ENCODE results near the gene DARS1.

Gene DARS1

DNA sequence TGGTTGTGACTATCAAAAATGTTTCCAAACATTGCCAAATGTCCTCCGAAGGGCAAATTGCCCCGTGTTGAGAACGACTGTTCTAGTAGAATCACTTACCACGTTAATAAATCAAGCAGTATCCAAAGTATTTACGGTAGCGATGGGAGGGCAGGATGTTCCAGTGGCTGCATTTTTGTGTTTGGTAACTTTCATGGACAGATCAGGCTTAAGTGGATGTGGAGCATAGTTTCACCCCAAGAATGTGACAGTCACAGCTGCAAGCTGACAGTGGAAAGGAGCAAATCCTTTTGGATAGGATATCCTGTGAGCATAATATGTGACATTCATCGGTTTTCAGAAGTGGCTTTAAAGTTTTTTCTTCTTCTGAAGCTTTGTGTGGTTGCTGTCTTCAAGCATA is 46.3 kb upstream of the DARS1 start:
- Histone ChIP-seq H4K91ac (ENCODE audit: low read depth, low read length, poor library complexity) (no peak overlapping the region), H4K8ac (ENCODE audit: low read depth, low read length) (no peak overlapping the region), H3K18ac (ENCODE audit: low read length) (no peak overlapping the region), H3K9ac (ENCODE audit: low read depth, low read length, poor library complexity) (no peak overlapping the region), H3K14ac (ENCODE audit: low read length) (no peak overlapping the region), H3K23ac (ENCODE audit: low read depth, low read length, poor library complexity) (no peak overlapping the region), H3K4ac (ENCODE audit: low read length) (no peak overlapping the region), H3K27ac (replicated peaks; ENCODE audit: low read length) (no peak overlapping the region), H2BK120ac (ENCODE audit: low read depth, low read length) (no peak overlapping the region), H3K36me3 (replicated peaks in 1 of 2; ENCODE audit: control insufficient read depth in 2 of 2, insufficient read depth in 2 of 2, low read length in 2 of 2) (no peaks in the 10 kb centered on the region), H2BK12ac (ENCODE audit: low read length) (no peak overlapping the region), H2BK15ac (ENCODE audit: low read length) (no peak overlapping the region), H2BK5ac (ENCODE audit: low read length) (no peak overlapping the region), H3K79me1 (ENCODE audit: low read depth, low read length) (no peaks in the 10 kb centered on the region), H3K4me3 (ENCODE audit: low read length in 2 of 2) (no peak overlapping the region), H2AFZ (ENCODE audit: low read length) (peak overlapping the region; percentile 43), H3K9me3 (replicated peaks in 1 of 2; ENCODE audit: control insufficient read depth in 2 of 2, insufficient read depth in 1 of 2, low read depth in 1 of 2, low read length in 2 of 2) (no peaks in the 10 kb centered on the region), H3K27me3 (ENCODE audit: control insufficient read depth in 3 of 3, insufficient read depth in 3 of 3, low read depth in 1 of 3, low read length in 3 of 3) (no peaks in the 10 kb centered on the region), H3K4me1 (ENCODE audit: control insufficient read depth in 2 of 2, insufficient read depth in 1 of 2, low read depth in 1 of 2, low read length in 2 of 2) (peaks cover 2 to 17% of the 10 kb centered on the region in 2 donors), H3K4me2 (ENCODE audit: insufficient read depth, low read length, poor library complexity, severe bottlenecking) (no peak overlapping the region), H2AK5ac (ENCODE audit: low read depth, low read length) (no peak overlapping the region)
- no peak for DNase-seq (ENCODE audit: low spot score)
- WGBS, 2 donors (ENCODE audit: extremely low coverage in 2 of 2, insufficient read length in 2 of 2, insufficient replicate concordance in 1 of 2) = no CpG with 5 or more reads among the region's 7 CpGs

DNA sequence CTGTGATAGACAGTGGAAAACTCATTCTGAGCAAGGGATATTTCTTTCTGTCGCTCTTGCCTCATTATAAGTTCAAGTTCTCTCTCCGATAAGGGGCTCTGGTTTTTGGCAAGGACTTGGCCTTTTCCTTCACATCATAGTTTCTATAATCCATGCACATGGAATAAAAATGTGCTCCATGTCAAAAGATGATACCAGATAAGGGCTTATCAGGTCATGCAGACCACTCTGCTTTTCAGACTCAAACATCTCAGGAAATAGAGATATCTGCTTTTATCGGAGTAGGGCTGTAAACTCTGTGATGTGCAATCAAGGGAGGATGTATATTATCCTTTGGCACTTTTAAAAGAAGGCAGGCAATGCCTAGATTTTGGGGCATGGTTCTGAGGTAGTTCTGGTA is 45.0 kb upstream of the DARS1 start:
- H3K79me1 ChIP-seq (ENCODE audit: low read depth, low read length) = no peaks in the 10 kb centered on the region
- no peak overlapping the region for H3K27ac ChIP-seq (replicated peaks; ENCODE audit: low read length)
- peaks cover 8 to 20% of the 10 kb centered on the region in 2 donors for H3K4me1 ChIP-seq (ENCODE audit: control insufficient read depth in 2 of 2, insufficient read depth in 1 of 2, low read depth in 1 of 2, low read length in 2 of 2)
- H3K14ac ChIP-seq (ENCODE audit: low read length) = no peak overlapping the region
- H2BK5ac ChIP-seq (ENCODE audit: low read length) = no peak overlapping the region
- H2BK12ac ChIP-seq (ENCODE audit: low read length) = no peak overlapping the region
- no CpG with 5 or more reads among the region's 3 CpGs for whole genome bisulfite sequencing, 2 donors (ENCODE audit: extremely low coverage in 2 of 2, insufficient read length in 2 of 2, insufficient replicate concordance in 1 of 2)
- no peak overlapping the region for H3K18ac ChIP-seq (ENCODE audit: low read length)
- no peaks in the 10 kb centered on the region for H3K27me3 ChIP-seq (ENCODE audit: control insufficient read depth in 3 of 3, insufficient read depth in 3 of 3, low read depth in 1 of 3, low read length in 3 of 3)
- no peak overlapping the region for H3K23ac ChIP-seq (ENCODE audit: low read depth, low read length, poor library complexity)
- no peak overlapping the region for H2AFZ ChIP-seq (ENCODE audit: low read length)
- no peak overlapping the region for H3K4me2 ChIP-seq (ENCODE audit: insufficient read depth, low read length, poor library complexity, severe bottlenecking)
- no peak for DNase-seq (ENCODE audit: low spot score)
- no peaks in the 10 kb centered on the region for H3K36me3 ChIP-seq (replicated peaks in 1 of 2; ENCODE audit: control insufficient read depth in 2 of 2, insufficient read depth in 2 of 2, low read length in 2 of 2)
- H2BK120ac ChIP-seq (ENCODE audit: low read depth, low read length) = no peak overlapping the region
- H3K4ac ChIP-seq (ENCODE audit: low read length) = no peak overlapping the region
- no peak overlapping the region for H3K9ac ChIP-seq (ENCODE audit: low read depth, low read length, poor library complexity)
- no peaks in the 10 kb centered on the region for H3K9me3 ChIP-seq (replicated peaks in 1 of 2; ENCODE audit: control insufficient read depth in 2 of 2, insufficient read depth in 1 of 2, low read depth in 1 of 2, low read length in 2 of 2)
- no peak overlapping the region for H3K4me3 ChIP-seq (ENCODE audit: low read length in 2 of 2)
- H2AK5ac ChIP-seq (ENCODE audit: low read depth, low read length) = no peak overlapping the region
- H4K91ac ChIP-seq (ENCODE audit: low read depth, low read length, poor library complexity) = no peak overlapping the region
- no peak overlapping the region for H4K8ac ChIP-seq (ENCODE audit: low read depth, low read length)
- H2BK15ac ChIP-seq (ENCODE audit: low read length) = no peak overlapping the region

DNA sequence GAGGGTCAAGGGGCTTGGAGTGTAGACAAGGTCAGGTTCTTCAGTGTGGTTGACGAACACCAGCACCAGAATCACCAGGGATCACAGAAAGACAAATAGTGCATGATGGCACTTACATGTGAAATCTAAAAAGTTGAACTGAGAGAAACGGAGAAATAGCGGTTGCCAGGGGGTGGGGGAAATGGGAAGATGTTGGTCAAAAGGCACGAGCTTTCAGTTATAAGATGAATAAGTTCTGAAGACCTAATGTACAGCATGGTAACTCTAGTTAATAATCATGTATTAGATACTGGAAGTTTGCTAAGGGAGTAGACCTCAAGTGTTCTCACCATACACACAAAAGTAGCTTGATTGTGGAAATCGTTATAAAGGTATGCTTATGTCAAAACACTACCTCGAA is 43.7 kb upstream of the DARS1 start:
- Histone ChIP-seq H2BK5ac (ENCODE audit: low read length) (no peak overlapping the region), H3K23ac (ENCODE audit: low read depth, low read length, poor library complexity) (no peak overlapping the region), H4K8ac (ENCODE audit: low read depth, low read length) (no peak overlapping the region), H3K79me1 (ENCODE audit: low read depth, low read length) (no peaks in the 10 kb centered on the region), H4K91ac (ENCODE audit: low read depth, low read length, poor library complexity) (no peak overlapping the region), H2AFZ (ENCODE audit: low read length) (no peak overlapping the region), H3K4me3 (ENCODE audit: low read length in 2 of 2) (no peak overlapping the region), H3K27me3 (ENCODE audit: control insufficient read depth in 3 of 3, insufficient read depth in 3 of 3, low read depth in 1 of 3, low read length in 3 of 3) (no peaks in the 10 kb centered on the region), H3K9ac (ENCODE audit: low read depth, low read length, poor library complexity) (no peak overlapping the region), H3K4me1 (ENCODE audit: control insufficient read depth in 2 of 2, insufficient read depth in 1 of 2, low read depth in 1 of 2, low read length in 2 of 2) (peaks cover 11 to 24% of the 10 kb centered on the region in 2 donors), H3K18ac (ENCODE audit: low read length) (no peak overlapping the region), H3K4ac (ENCODE audit: low read length) (no peak overlapping the region), H3K27ac (replicated peaks; ENCODE audit: low read length) (no peak overlapping the region), H3K14ac (ENCODE audit: low read length) (no peak overlapping the region), H3K9me3 (replicated peaks in 1 of 2; ENCODE audit: control insufficient read depth in 2 of 2, insufficient read depth in 1 of 2, low read depth in 1 of 2, low read length in 2 of 2) (no peaks in the 10 kb centered on the region), H2BK12ac (ENCODE audit: low read length) (no peak overlapping the region), H3K36me3 (replicated peaks in 1 of 2; ENCODE audit: control insufficient read depth in 2 of 2, insufficient read depth in 2 of 2, low read length in 2 of 2) (no peaks in the 10 kb centered on the region), H2BK120ac (ENCODE audit: low read depth, low read length) (no peak overlapping the region), H3K4me2 (ENCODE audit: insufficient read depth, low read length, poor library complexity, severe bottlenecking) (no peak overlapping the region), H2AK5ac (ENCODE audit: low read depth, low read length) (no peak overlapping the region), H2BK15ac (ENCODE audit: low read length) (no peak overlapping the region)
- WGBS, 2 donors (ENCODE audit: extremely low coverage in 2 of 2, insufficient read length in 2 of 2, insufficient replicate concordance in 1 of 2) = no CpG with 5 or more reads among the region's 6 CpGs
- no peak for DNase-seq (ENCODE audit: low spot score)

DNA sequence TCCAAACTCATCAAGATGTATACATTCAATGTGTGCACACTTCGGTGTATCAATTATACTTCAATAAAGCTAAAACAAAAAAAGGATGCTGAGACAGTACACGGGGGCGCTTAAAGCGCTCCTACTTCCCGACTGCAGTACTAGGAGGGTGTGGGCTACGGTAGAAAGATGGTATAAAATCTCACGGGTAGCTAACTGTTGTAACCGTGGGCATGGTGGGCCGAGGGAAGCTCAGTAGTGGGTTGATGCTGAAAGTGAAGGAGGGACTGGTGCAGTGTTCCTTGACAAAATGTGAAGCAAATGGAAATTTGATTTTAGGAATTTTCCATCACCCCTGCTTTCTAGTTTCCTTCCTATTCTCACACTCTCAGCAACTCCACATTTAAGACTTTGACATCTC is 42.6 kb upstream of the DARS1 start:
- H3K79me1 ChIP-seq (ENCODE audit: low read depth, low read length) = no peaks in the 10 kb centered on the region
- no CpG with 5 or more reads among the region's 9 CpGs for WGBS, 2 donors (ENCODE audit: extremely low coverage in 2 of 2, insufficient read length in 2 of 2, insufficient replicate concordance in 1 of 2)
- no peak overlapping the region for H4K8ac ChIP-seq (ENCODE audit: low read depth, low read length)
- peaks cover 13 to 25% of the 10 kb centered on the region in 2 donors for H3K4me1 ChIP-seq (ENCODE audit: control insufficient read depth in 2 of 2, insufficient read depth in 1 of 2, low read depth in 1 of 2, low read length in 2 of 2)
- no peak overlapping the region for H2BK12ac ChIP-seq (ENCODE audit: low read length)
- no peak overlapping the region for H2BK15ac ChIP-seq (ENCODE audit: low read length)
- H3K23ac ChIP-seq (ENCODE audit: low read depth, low read length, poor library complexity) = no peak overlapping the region
- no peak overlapping the region for H3K4me2 ChIP-seq (ENCODE audit: insufficient read depth, low read length, poor library complexity, severe bottlenecking)
- no peak overlapping the region for H2BK120ac ChIP-seq (ENCODE audit: low read depth, low read length)
- no peak overlapping the region for H2AFZ ChIP-seq (ENCODE audit: low read length)
- no peak overlapping the region for H3K9ac ChIP-seq (ENCODE audit: low read depth, low read length, poor library complexity)
- DNase-seq (ENCODE audit: low spot score) = no peak
- no peaks in the 10 kb centered on the region for H3K27me3 ChIP-seq (ENCODE audit: control insufficient read depth in 3 of 3, insufficient read depth in 3 of 3, low read depth in 1 of 3, low read length in 3 of 3)
- no peak overlapping the region for H3K4ac ChIP-seq (ENCODE audit: low read length)
- H3K27ac ChIP-seq (replicated peaks; ENCODE audit: low read length) = no peak overlapping the region
- no peak overlapping the region for H3K14ac ChIP-seq (ENCODE audit: low read length)
- no peak overlapping the region for H2BK5ac ChIP-seq (ENCODE audit: low read length)
- no peaks in the 10 kb centered on the region for H3K36me3 ChIP-seq (replicated peaks in 1 of 2; ENCODE audit: control insufficient read depth in 2 of 2, insufficient read depth in 2 of 2, low read length in 2 of 2)
- no peaks in the 10 kb centered on the region for H3K9me3 ChIP-seq (replicated peaks in 1 of 2; ENCODE audit: control insufficient read depth in 2 of 2, insufficient read depth in 1 of 2, low read depth in 1 of 2, low read length in 2 of 2)
- H3K18ac ChIP-seq (ENCODE audit: low read length) = no peak overlapping the region
- H2AK5ac ChIP-seq (ENCODE audit: low read depth, low read length) = no peak overlapping the region
- H3K4me3 ChIP-seq (ENCODE audit: low read length in 2 of 2) = no peak overlapping the region
- no peak overlapping the region for H4K91ac ChIP-seq (ENCODE audit: low read depth, low read length, poor library complexity)

All from neuronal stem cell (in vitro differentiated cells).